Right ventricle myocardium inferior (tissue), 1 donor: ENCODE data around the gene CMTM3. TPM values are rescaled to one million over a fixed set of nuclear protein-coding genes. Genes with fewer than 3 reads are reported as not detected.
"Not testable (repeated sequence)": the region's sequence is repeated elsewhere in the genome, so short reads cannot be mapped to it uniquely, and the experiment has no call there.

ENCODE experiments used
- ATAC-seq: fragments of 200-7000 bp; cut with Tn5 transposase; one replicate; pipeline ENCODE4 v1.9.1; 2020; ENCODE audit warnings: mild to moderate bottlenecking, moderate library complexity
- DNase-seq: peaks from one replicate; pipeline ENCODE4 v3.0.0; 2021; ENCODE audit errors: missing footprints
- intact Hi-C: fragments of 100-400 bp; cut with DNase I; formaldehyde crosslinking; loops from one replicate; pipeline ENCODE4 v1.11.0; 2022
- total RNA-seq: library from RNA; stranded (reverse); fragmentation: NEBNext Ultra II Directional; extraction: Animal tissue kit (Norgen Biotek cat#: 25700); gene quantifications from one replicate; pipeline ENCODE4 v1.2.1, GENCODE V29; 2021
- donor health status: DM: no; HTN: yes; CAD: no; lungs with severe emphysema.

The CMTM3 gene
- total RNA-seq, 1 donor from 2014 or later, result 11.8 TPM

GRCh38 chr16:66650707-66651473 is 46.4 kb downstream of the CMTM3 start:
- ATAC-seq (peak; percentile 91), DNase-seq (no peak)
- intact Hi-C loops, result loop anchor here (5.0 kb wide), 1 partner anchor 216 kb away; no protein-coding TSS in a partner anchor

GRCh38 chr16:66651474-66651765 is 46.9 kb downstream of the CMTM3 start:
- no peak for DNase-seq
- no peak for ATAC-seq
- intact Hi-C loops, result loop anchor here (5.0 kb wide), 1 partner anchor 216 kb away; no protein-coding TSS in a partner anchor

DNA sequence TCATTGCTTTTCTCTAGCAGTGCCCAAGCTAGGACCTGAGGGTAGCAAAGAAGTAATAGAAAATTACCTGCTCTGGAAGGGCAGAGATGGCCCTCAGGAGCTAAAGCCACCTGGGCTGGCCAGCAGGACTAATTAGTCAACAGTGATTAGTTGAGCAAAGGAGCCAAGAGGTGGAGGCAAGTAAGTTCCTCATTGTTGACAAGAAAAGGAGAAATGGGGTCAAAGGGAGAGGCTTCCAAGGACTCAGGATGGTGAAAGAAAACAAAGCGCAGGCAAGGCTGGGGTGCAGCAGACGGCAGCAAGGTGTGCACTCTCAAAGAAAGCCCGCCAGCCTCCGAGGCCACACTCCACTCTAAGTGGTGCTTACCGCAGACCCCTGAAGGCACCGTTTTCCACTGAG is 47.5 kb downstream of the CMTM3 start:
- intact Hi-C loops, result loop anchor here (5.0 kb wide), 1 partner anchor 215 kb away; no protein-coding TSS in a partner anchor
- ATAC-seq, result no peak
- no peak for DNase-seq

DNA sequence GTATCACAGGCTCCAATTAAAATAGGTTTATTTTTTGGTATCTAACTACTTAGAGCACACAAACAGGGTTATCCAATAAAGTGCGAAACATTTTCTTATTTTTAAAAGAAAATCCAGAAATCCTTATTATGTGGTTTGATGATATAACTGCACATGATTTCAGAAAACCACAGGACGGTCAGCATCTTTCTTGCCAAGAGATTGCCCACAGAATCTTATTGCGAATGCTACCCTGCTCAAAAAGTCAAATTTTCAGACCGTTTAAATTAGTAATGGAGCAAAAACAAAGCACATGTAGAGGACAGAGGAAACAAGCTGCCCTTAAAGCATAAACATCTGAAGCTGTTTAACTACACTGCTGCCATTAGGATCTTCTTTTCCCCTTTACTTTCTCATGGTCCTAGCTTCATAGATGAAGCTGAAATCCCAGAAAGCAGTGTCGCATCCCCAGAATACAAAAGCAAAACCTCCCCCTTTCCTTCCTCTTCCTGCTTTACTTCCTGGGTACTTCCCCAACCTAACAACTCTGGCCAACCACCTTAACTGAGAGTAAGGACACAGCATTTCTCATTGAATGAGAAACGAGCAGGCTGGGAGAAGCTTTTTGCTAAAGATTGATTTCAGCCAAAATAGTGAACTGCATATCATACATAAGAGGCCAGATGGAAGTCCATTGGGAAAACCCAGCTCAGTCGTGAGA is 48.3 kb downstream of the CMTM3 start:
- DNase-seq, result no peak
- intact Hi-C loops, result loop anchor here (5.0 kb wide), 1 partner anchor 214 kb away; no protein-coding TSS in a partner anchor
- no peak for ATAC-seq

DNA sequence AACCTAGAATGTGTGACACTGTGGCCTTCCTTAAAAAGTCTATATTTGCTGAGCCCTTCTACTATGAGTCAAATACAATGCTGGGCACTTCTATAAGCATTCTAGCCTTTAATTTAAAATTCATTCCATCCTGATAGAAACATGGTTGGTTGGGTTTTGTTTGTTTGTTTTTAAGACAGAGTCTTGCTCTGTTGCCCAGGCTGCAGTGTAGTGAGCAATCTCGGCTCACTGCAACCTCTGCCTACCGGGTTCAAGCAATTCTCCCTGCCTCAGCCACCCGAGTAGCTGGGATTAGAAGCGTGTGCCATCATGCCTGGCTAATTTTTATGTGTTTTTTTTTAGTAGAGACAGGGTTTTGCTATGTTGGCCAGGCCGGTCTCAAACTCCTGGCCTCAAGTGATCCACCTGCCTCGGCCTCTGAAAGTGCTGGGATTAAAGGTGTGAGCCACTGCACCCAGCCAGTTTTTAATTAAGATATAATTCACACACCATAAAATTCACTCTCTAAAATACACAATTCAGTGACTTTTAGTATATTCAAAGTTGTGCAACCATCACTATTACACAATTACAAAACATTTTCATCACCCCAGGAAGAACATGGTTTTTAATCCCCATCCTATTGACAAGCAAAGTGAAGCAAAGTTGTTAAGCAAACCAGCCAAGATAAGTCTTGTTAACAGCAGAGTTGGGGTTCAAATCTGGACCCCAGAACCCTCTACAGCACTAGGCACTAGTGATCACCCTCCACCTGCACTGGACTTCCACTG is 49.3 kb downstream of the CMTM3 start:
- intact Hi-C loops, result loop anchor here (5.0 kb wide), 1 partner anchor 214 kb away; no protein-coding TSS in a partner anchor
- DNase-seq, result no peak
- no peak for ATAC-seq

- DNase-seq, result no peak
- ATAC-seq, result no peak
- intact Hi-C loops, result no loop called here
Measured at GRCh38 chr16:66656547-66656946, 52.0 kb downstream of the CMTM3 start.

GRCh38 chr16:66658143-66658859 is 53.8 kb downstream of the CMTM3 start:
- DNase-seq (no peak), ATAC-seq (no peak)
- intact Hi-C loops, result no loop called here

- DNase-seq, result no peak
- no peak for ATAC-seq
- intact Hi-C loops, result no loop called here
Measured at GRCh38 chr16:66658860-66659190, 54.3 kb downstream of the CMTM3 start.

GRCh38 chr16:66660422-66661209 is 56.1 kb downstream of the CMTM3 start:
- intact Hi-C loops, result loop anchor here (5.0 kb wide), 2 partner anchors 37 to 212 kb away; partner anchors contain the start of gene CMTM4
- peak; percentile 79 for DNase-seq

DNA sequence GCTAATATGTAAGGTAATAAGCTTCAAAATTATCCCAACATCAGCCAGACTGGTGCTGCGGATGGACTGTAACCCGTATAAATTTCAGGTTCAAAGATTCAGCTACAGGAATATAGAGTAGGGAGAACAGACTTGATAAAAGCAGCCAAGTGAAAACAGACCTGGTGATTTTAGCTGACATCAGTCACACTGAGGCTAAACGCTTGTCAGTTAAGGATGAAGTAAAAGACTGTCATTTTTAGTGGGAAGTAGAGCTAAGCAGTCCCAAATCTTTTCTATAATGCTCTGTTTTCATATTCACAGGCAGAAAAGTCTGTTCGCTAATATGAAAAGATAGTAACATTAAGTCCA is 56.7 kb downstream of the CMTM3 start:
- intact Hi-C loops, result loop anchor here (5.0 kb wide), 2 partner anchors 36 to 211 kb away; partner anchors contain the start of gene CMTM4
- ATAC-seq (peak; percentile 3), DNase-seq (no peak)

More at GRCh38 chr16:66660422-66661209, 56.1 kb downstream of the CMTM3 start:
- peak; percentile 95 for ATAC-seq

DNA sequence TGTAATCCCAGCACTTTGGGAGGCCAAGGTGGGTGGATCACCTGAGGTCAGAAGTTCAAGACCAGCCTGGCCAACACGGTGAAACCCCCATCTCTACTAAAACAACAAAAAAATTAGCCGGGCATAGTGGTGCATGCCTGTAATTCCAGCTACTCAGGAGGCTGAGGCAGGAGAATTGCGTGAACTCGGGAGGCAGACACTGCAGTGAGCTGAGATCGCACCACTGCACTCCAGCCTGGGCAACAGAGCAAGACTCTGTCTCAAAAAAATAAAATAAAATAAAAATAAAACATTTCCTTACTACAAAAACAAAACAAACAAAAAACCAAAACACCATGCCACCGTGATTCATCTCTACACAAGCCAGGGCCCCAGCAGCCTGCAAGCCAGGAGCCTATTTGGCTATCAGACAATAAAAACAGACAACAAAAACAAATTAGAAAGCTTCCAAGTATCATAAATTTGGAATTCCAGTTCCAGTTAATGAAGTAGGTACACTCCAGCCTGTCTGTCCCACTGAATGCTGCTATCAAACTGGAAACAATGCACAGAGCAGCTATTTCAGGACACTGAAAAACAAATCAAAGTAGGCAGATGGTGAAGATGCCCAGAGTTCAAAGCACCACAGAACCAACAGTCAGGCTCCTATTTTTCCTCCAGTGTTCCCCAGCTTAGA is 57.3 kb downstream of the CMTM3 start:
- not testable (repeated sequence) for DNase-seq, ATAC-seq
- intact Hi-C loops, result loop anchor here (5.0 kb wide), 2 partner anchors 35 to 210 kb away; partner anchors contain the start of gene CMTM4

- intact Hi-C loops, result loop anchor here (5.0 kb wide), 2 partner anchors 35 to 210 kb away; partner anchors contain the start of gene CMTM4
- peak; percentile 70 for ATAC-seq
- DNase-seq, result no peak
Measured at GRCh38 chr16:66662445-66663194, 58.1 kb downstream of the CMTM3 start.

Other genes starting within 250 kb of the CMTM3 start
- 58.4 TPM for gene CDH5, start 238.0 kb upstream of the CMTM3 start, total RNA-seq
- gene BEAN1, start 177.4 kb upstream of the CMTM3 start, total RNA-seq, result 2.4 TPM
- gene TK2, start 54.6 kb upstream of the CMTM3 start, total RNA-seq, result 18.6 TPM
- gene CKLF, start 52.1 kb upstream of the CMTM3 start, total RNA-seq, result 14.7 TPM
- 0.92 TPM for gene CMTM1, start 38.3 kb upstream of the CMTM3 start, total RNA-seq
- 0.35 TPM for gene CMTM2, start 25.2 kb upstream of the CMTM3 start, total RNA-seq
- 10.9 TPM for gene CMTM4, start 92.0 kb downstream of the CMTM3 start, total RNA-seq
- 76.6 TPM for gene DYNC1LI2, start 146.9 kb downstream of the CMTM3 start, total RNA-seq
- not detected for gene TERB1, start 196.9 kb downstream of the CMTM3 start, total RNA-seq
- 32.4 TPM for gene NAE1, start 226.3 kb downstream of the CMTM3 start, total RNA-seq
- gene CA7, start 239.7 kb downstream of the CMTM3 start, total RNA-seq, result not detected